Osteocyte (in vitro differentiated cells): ENCODE measurements around the gene DACH1. TPM values are rescaled to one million over a fixed set of nuclear protein-coding genes. Genes with fewer than 3 reads are reported as not detected.

ENCODE experiments used
- DNase-seq: peaks from one replicate; pipeline ENCODE4 v3.0.0; 2021; ENCODE audit warnings: mixed read lengths; ENCODE audit not compliant: unreplicated experiment; ENCODE audit errors: extremely low spot score
- H3K27ac Mint-ChIP-seq: one replicate; pipeline ENCODE4 v1.8.0; 2021; ENCODE audit warnings: mild to moderate bottlenecking, mixed read lengths; ENCODE audit not compliant: unreplicated experiment
- H3K27me3 Mint-ChIP-seq: one replicate; pipeline ENCODE4 v1.8.0; 2021; ENCODE audit warnings: mixed read lengths; ENCODE audit not compliant: unreplicated experiment
- H3K36me3 Mint-ChIP-seq: one replicate; pipeline ENCODE4 v1.8.0; 2021; ENCODE audit warnings: mixed read lengths; ENCODE audit not compliant: unreplicated experiment
- H3K4me1 Mint-ChIP-seq: one replicate; pipeline ENCODE4 v1.8.0; 2021; ENCODE audit warnings: mixed read lengths; ENCODE audit not compliant: unreplicated experiment
- H3K4me3 Mint-ChIP-seq: one replicate; pipeline ENCODE4 v1.8.0; 2021; ENCODE audit warnings: mild to moderate bottlenecking, moderate library complexity, mixed read lengths; ENCODE audit not compliant: unreplicated experiment
- H3K9me3 Mint-ChIP-seq: one replicate; pipeline ENCODE4 v1.8.0; 2021; ENCODE audit warnings: mixed read lengths; ENCODE audit not compliant: unreplicated experiment
- total RNA-seq: library from RNA; stranded (reverse); gene quantifications from 2 replicates; pipeline ENCODE4 v1.2.1, GENCODE V29; 2021
- TF ChIP-seq, protein P1 (sequence below): fragments of 200-600 bp; sonication (generic); IDR thresholded peaks from 2 replicates; pipeline ENCODE4 v1.5.0; 2021; ENCODE audit warnings: antibody characterized with exemption, mild to moderate bottlenecking, moderate library complexity

The DACH1 gene
- total RNA-seq, 1 donor from 2014 or later: 0.54 TPM

DNA sequence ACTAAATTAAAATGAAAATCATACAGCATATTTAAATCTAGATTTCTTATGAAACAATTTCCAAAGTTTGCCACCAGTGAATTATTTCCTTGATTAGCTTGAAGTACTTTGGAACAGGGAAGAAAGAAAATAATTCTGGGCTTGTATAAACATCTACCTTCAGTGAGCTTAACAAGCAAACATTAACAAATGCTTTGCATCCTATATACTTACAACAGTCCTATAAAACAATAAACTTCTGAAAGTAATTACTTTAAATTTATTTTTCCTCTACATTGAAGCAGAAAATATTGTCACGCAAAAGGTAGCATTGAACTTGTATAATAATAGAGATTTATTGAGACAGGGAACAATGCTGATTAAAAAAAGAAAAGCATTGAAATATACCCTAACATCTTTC, 164.8 kb downstream of the DACH1 start:
- DNase-seq: no peak
- Mint-ChIP-seq H3K4me1 (no peaks in the 10 kb centered on the region), H3K27ac (no peak overlapping the region), H3K36me3 (no peaks in the 10 kb centered on the region), H3K27me3 (no peaks in the 10 kb centered on the region), H3K9me3 (no peaks in the 10 kb centered on the region), H3K4me3 (no peak overlapping the region)
- TF ChIP-seq, protein P1, sequence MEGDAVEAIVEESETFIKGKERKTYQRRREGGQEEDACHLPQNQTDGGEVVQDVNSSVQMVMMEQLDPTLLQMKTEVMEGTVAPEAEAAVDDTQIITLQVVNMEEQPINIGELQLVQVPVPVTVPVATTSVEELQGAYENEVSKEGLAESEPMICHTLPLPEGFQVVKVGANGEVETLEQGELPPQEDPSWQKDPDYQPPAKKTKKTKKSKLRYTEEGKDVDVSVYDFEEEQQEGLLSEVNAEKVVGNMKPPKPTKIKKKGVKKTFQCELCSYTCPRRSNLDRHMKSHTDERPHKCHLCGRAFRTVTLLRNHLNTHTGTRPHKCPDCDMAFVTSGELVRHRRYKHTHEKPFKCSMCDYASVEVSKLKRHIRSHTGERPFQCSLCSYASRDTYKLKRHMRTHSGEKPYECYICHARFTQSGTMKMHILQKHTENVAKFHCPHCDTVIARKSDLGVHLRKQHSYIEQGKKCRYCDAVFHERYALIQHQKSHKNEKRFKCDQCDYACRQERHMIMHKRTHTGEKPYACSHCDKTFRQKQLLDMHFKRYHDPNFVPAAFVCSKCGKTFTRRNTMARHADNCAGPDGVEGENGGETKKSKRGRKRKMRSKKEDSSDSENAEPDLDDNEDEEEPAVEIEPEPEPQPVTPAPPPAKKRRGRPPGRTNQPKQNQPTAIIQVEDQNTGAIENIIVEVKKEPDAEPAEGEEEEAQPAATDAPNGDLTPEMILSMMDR: no peak

DNA sequence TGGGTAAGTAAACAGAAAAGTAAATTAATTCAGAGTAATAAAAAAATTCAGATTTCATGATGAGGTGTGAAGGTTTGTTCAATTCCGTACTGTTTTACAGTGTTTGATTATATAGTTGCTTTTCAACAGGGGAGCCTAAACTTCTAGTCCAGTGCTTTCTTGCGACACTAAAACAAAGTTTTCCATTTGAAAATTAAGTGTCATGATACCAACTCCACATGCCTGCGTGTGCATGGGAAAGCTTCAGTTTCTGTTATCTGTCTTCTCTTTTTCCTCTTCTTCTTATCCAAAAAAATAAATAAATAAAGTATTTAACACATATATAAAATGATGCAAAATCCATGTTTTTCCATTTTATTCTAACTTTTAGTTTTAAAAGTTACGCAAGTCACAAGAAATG, 165.3 kb downstream of the DACH1 start:
- no peaks in the 10 kb centered on the region for H3K27me3 Mint-ChIP-seq
- no peak for DNase-seq
- no peaks in the 10 kb centered on the region for H3K9me3 Mint-ChIP-seq
- H3K27ac Mint-ChIP-seq: no peak overlapping the region
- TF ChIP-seq, protein P1: no peak
- no peaks in the 10 kb centered on the region for H3K36me3 Mint-ChIP-seq
- H3K4me3 Mint-ChIP-seq: no peak overlapping the region
- no peaks in the 10 kb centered on the region for H3K4me1 Mint-ChIP-seq

DNA sequence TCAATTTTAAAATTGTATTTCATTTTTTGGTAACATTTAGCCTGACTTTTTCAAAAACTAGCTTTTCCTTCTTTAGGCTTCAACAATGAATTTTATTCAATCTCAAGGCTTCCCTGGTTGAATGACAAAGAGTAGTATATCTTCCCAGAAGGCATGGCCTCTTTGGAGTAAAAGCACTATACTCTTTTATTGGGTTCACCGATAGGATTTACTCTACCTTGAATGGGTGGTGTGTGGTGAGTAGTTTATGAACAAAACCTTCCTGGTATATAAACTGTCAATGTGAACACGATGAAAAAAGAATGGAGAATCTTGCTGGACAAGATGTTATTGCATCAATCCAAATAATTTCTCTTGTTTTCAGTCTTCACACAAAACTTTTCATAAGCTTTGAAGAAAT, 167.7 kb downstream of the DACH1 start:
- no peaks in the 10 kb centered on the region for H3K4me1 Mint-ChIP-seq
- TF ChIP-seq, protein P1: no peak
- no peak overlapping the region for H3K4me3 Mint-ChIP-seq
- no peak for DNase-seq
- no peaks in the 10 kb centered on the region for H3K27me3 Mint-ChIP-seq
- no peaks in the 10 kb centered on the region for H3K36me3 Mint-ChIP-seq
- H3K27ac Mint-ChIP-seq: no peak overlapping the region
- no peaks in the 10 kb centered on the region for H3K9me3 Mint-ChIP-seq

DNA sequence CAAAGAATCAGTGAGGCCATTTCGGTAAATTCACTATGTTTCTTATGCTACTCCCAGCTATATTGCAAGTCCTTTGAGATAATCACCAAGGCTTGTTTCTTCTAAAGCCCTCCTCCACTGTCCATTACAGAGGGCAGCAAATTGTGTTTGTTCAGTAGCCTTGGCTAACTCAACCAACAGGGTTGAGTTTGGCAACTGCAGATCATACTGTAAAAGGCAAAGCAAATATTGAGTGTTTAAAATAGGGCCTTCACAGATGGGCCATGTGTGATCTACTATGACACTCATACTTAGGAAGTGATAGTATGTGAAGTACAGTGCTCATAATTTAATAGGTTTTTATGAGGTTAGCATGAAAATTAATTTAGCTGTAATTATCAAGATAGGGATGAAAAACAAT, 171.3 kb downstream of the DACH1 start:
- no peak for DNase-seq
- TF ChIP-seq, protein P1: no peak
- no peaks in the 10 kb centered on the region for H3K36me3 Mint-ChIP-seq
- H3K4me3 Mint-ChIP-seq: no peak overlapping the region
- H3K27ac Mint-ChIP-seq: no peak overlapping the region
- no peaks in the 10 kb centered on the region for H3K4me1 Mint-ChIP-seq
- H3K9me3 Mint-ChIP-seq: no peaks in the 10 kb centered on the region
- no peaks in the 10 kb centered on the region for H3K27me3 Mint-ChIP-seq

DNA sequence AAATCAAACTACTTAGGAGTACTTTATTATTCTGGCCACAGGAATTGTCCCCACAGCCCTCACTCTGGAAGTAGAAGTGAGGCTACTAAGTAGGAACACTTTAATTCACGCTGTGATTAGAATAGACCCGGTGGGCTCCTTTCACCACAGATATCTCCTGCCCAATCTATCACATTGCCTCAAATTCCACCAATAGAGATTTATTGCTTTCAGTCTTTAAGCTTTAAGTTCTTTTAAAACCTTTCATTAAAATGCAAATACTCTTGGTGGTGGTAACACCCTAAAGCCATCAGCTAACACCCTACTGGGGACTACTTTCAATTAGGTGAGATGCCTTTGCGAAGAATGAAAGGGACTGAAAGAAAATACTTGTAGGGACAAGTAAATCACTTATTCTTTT, 181.9 kb downstream of the DACH1 start:
- Mint-ChIP-seq H3K27ac (no peak overlapping the region), H3K36me3 (no peaks in the 10 kb centered on the region), H3K9me3 (no peaks in the 10 kb centered on the region), H3K4me1 (no peaks in the 10 kb centered on the region), H3K4me3 (no peak overlapping the region), H3K27me3 (peaks cover 8% of the 10 kb centered on the region)
- DNase-seq: no peak
- TF ChIP-seq, protein P1: no peak
